Duodenal mucosa (tissue), 2 donors: ENCODE data around the gene DDX60.
"Not testable (repeated sequence)": the region's sequence is repeated elsewhere in the genome, so short reads cannot be mapped to it uniquely, and the experiment has no call there.

ENCODE experiments used
- H3K27ac ChIP-seq: one replicate; pipeline ENCODE4 v1.7.0; 2013; ENCODE audit warnings: low read depth, low read length
- H3K27me3 ChIP-seq, 2 donors: one replicate each; pipeline ENCODE4 v1.7.0; 2013; ENCODE audit warnings: low read length in 2 of 2, control low read depth in 1 of 2; ENCODE audit not compliant: insufficient read depth in 2 of 2, control insufficient read depth in 1 of 2
- H3K36me3 ChIP-seq, 2 donors: one replicate each; pipeline ENCODE4 v1.7.0; 2013; ENCODE audit warnings: low read length in 2 of 2, control low read depth in 1 of 2; ENCODE audit not compliant: insufficient read depth in 2 of 2, control insufficient read depth in 1 of 2
- H3K4me1 ChIP-seq, 2 donors: one replicate each; pipeline ENCODE4 v1.7.0; 2013; ENCODE audit warnings: low read length in 2 of 2, control low read depth in 1 of 2; ENCODE audit not compliant: insufficient read depth in 2 of 2, control insufficient read depth in 1 of 2
- H3K4me3 ChIP-seq, 2 donors: one replicate each; pipeline ENCODE4 v1.7.0; 2013; ENCODE audit warnings: low read length in 2 of 2, low read depth in 1 of 2
- H3K9ac ChIP-seq, 2 donors: one replicate each; pipeline ENCODE4 v1.7.0; 2013; ENCODE audit warnings: low read length in 2 of 2, low read depth in 1 of 2
- H3K9me3 ChIP-seq, 2 donors: one replicate each; pipeline ENCODE4 v1.7.0; 2013; ENCODE audit warnings: low read length in 2 of 2, control low read depth in 1 of 2; ENCODE audit not compliant: control insufficient read depth in 1 of 2

Gene DDX60

DNA sequence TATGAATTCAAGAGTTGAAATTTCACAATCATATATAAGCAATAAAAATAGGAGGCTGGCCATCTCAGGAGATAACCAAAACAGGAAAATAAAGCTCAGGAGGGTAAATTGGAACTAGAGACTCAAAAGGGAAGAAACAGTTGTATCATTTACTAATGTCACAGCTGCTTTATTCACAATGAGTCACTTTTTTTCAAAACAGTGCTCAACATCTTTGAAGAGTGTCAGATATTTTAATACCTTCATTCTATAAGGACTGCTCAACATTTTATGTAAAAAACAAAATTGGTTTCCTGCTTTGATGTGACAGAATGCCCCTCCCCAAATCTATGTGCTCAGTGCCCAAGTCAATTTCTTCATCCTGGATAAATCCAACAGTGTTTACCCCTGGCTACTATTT, 97.7 kb downstream of the DDX60 start:
- Histone ChIP-seq H3K27ac (no peak overlapping the region), H3K9me3 (peaks cover 0 to 4% of the 10 kb centered on the region in 2 donors), H3K36me3 (peaks cover 10 to 40% of the 10 kb centered on the region in 2 donors), H3K9ac (no peak overlapping the region), H3K4me3 (no peak overlapping the region), H3K4me1 (no peaks in the 10 kb centered on the region), H3K27me3 (no peaks in the 10 kb centered on the region)

- H3K36me3 ChIP-seq = peaks cover 10 to 34% of the 10 kb centered on the region in 2 donors
- no peaks in the 10 kb centered on the region for H3K27me3 ChIP-seq
- H3K27ac ChIP-seq = no peak overlapping the region
- peaks cover 0 to 4% of the 10 kb centered on the region in 2 donors for H3K9me3 ChIP-seq
- H3K4me3 ChIP-seq = no peak overlapping the region
- no peaks in the 10 kb centered on the region for H3K4me1 ChIP-seq
- H3K9ac ChIP-seq = no peak overlapping the region
These were observed 99.9 kb downstream of the DDX60 start for GRCh38 chr4:168218645-168219044.

DNA sequence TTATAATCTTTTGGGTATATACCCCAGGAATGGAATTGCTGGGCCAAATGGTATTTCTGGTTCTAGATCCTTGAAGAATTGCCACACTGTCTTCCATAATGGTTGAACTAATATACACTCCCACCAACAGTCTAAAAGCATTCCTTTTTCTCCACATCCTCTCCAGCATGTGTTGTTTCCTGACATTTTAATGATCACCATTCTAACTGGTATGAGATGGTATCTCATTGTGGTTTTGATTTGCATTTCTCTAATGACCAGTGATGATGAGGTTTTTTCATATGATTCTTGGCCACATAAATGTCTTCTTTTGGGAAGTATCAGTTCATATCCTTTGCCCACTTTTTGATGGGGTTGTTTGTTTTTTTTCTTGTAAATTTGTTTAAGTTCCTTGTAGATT, 105.0 kb downstream of the DDX60 start:
- H3K4me1 ChIP-seq, H3K9me3 ChIP-seq, H3K27me3 ChIP-seq, H3K9ac ChIP-seq, H3K27ac ChIP-seq, H3K4me3 ChIP-seq: not testable (repeated sequence)
- H3K36me3 ChIP-seq = peaks cover 5 to 19% of the 10 kb centered on the region in 2 donors

DNA sequence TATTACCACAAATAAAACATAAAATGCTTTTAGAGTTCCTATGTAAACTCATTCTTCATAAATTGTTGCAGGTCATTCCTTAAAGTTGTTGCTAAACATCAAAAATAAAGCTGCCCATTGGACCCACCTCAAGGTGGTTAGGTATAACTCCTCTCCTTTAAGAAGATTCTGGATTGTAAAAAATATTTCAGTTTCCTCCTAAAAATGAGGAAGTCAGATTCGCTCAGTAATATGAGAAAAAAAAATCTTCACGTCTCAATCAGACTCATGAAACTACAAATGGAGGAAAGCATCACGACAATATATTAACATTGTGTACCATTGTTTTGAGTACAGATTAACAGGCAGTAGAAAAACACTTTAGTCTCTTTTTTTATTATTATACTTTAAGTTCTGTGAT, 105.9 kb downstream of the DDX60 start:
- Histone ChIP-seq H3K9me3 (no peaks in the 10 kb centered on the region), H3K27ac (no peak overlapping the region), H3K27me3 (no peaks in the 10 kb centered on the region), H3K4me3 (no peak overlapping the region), H3K9ac (no peak overlapping the region), H3K4me1 (no peaks in the 10 kb centered on the region), H3K36me3 (peaks cover 5 to 12% of the 10 kb centered on the region in 2 donors)

DNA sequence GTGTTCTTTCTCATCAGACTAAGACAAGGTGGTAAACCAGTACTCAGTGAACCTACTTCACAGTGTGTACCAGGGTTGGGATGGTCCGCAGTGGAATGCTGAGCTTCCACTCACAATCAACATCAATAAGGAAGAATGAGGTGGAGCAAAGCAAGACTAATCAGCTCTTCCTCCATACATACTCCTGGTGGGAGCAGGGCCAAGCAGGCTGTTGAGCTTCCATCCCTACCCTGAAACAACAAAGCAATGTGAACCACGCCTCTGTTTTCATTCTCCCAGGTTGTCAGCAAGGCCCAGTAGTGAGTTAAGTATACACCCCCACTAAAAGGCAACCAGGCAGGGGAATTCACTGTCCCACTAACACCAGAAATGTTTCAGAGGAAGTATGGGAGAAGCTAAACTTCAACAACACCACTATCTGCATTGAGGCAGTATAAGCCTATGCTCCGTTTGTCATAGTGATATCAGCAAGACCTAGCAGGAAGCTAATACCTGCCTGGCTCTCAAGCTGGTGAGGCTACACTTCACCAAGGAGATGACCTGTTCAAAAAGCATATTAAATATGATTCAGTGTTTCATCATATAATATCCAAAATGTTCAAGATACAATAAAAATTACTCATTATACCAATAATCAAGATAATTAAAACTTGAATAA, 109.5 kb downstream of the DDX60 start:
- Histone ChIP-seq H3K27me3 (no peaks in the 10 kb centered on the region), H3K4me1 (no peaks in the 10 kb centered on the region), H3K9me3 (peaks cover 3 to 4% of the 10 kb centered on the region in 2 donors), H3K27ac (no peak overlapping the region), H3K36me3 (no peaks in the 10 kb centered on the region), H3K4me3 (no peak overlapping the region), H3K9ac (no peak overlapping the region)

GRCh38 chr4:168203233-168203911, 115.2 kb downstream of the DDX60 start:
- H3K36me3 ChIP-seq = no peaks in the 10 kb centered on the region
- H3K9ac ChIP-seq = no peak overlapping the region
- H3K27ac ChIP-seq = no peak overlapping the region
- H3K27me3 ChIP-seq = no peaks in the 10 kb centered on the region
- H3K4me3 ChIP-seq = no peak overlapping the region
- H3K4me1 ChIP-seq = no peaks in the 10 kb centered on the region
- peaks cover 12 to 14% of the 10 kb centered on the region in 2 donors for H3K9me3 ChIP-seq

DNA sequence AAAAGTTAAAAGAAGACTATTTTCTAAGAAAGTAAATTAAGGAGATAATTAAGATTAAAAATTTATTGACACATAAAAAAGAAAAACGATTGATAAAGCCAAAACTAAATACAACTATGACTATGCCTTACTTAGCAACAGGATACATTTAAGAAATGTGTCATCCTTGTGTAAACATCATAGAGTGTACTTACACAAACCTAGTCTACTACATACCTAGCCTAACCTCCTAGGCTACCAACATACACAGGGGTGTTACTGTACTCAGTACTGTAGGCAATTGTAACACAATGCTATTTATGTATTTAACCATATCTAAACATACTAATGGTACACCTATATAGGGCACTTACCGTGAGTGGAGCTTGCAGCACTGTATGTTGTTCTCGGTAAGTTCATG, 117.9 kb downstream of the DDX60 start:
- no peaks in the 10 kb centered on the region for H3K4me1 ChIP-seq
- no peaks in the 10 kb centered on the region for H3K27me3 ChIP-seq
- no peaks in the 10 kb centered on the region for H3K36me3 ChIP-seq
- no peak overlapping the region for H3K4me3 ChIP-seq
- peaks cover 12 to 14% of the 10 kb centered on the region in 2 donors for H3K9me3 ChIP-seq
- no peak overlapping the region for H3K27ac ChIP-seq
- no peak overlapping the region for H3K9ac ChIP-seq

- H3K4me1 ChIP-seq = no peaks in the 10 kb centered on the region
- H3K4me3 ChIP-seq = no peak overlapping the region
These were observed 119.1 kb downstream of the DDX60 start for GRCh38 chr4:168199260-168199957.

DNA sequence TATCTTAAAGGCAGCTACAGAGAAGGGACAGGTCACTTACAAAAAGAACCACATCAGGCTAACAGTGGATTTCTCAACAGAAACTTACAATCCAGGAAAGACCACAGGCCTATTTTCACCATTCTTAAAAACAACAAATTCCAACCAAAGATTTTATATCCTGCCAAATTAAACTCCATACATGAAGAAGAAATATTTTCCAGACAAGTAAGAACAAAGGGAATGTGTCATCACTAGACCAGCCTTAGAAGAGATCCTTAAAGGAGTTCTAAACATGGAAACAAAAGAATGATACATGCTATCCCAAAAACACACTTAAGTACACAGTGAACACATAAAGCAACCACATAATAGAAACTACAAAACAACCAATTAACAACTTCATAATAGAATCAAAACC, 120.6 kb downstream of the DDX60 start:
- Histone ChIP-seq H3K36me3 (no peaks in the 10 kb centered on the region), H3K9ac (no peak overlapping the region), H3K4me3 (no peak overlapping the region), H3K27me3 (no peaks in the 10 kb centered on the region), H3K4me1 (no peaks in the 10 kb centered on the region), H3K27ac (no peak overlapping the region), H3K9me3 (no peaks in the 10 kb centered on the region)

More at GRCh38 chr4:168199260-168199957, 119.1 kb downstream of the DDX60 start:
- Histone ChIP-seq H3K36me3 (no peaks in the 10 kb centered on the region), H3K9ac (no peak overlapping the region), H3K9me3 (peaks cover 12 to 13% of the 10 kb centered on the region in 2 donors), H3K27ac (no peak overlapping the region), H3K27me3 (no peaks in the 10 kb centered on the region)

GRCh38 chr4:168188754-168189153, 129.8 kb downstream of the DDX60 start:
- no peak overlapping the region for H3K9ac ChIP-seq
- no peaks in the 10 kb centered on the region for H3K4me1 ChIP-seq
- H3K9me3 ChIP-seq = no peaks in the 10 kb centered on the region
- no peaks in the 10 kb centered on the region for H3K36me3 ChIP-seq
- no peak overlapping the region for H3K27ac ChIP-seq
- no peaks in the 10 kb centered on the region for H3K27me3 ChIP-seq
- no peak overlapping the region for H3K4me3 ChIP-seq
